ENCODE results near the gene TRAK1. TPM values are rescaled to one million over a fixed set of nuclear protein-coding genes. Genes with fewer than 3 reads are reported as not detected.

TRAK1 gene
- total RNA-seq, 2 experiments from 2014 or later: 62.5 to 88.3 TPM

DNA sequence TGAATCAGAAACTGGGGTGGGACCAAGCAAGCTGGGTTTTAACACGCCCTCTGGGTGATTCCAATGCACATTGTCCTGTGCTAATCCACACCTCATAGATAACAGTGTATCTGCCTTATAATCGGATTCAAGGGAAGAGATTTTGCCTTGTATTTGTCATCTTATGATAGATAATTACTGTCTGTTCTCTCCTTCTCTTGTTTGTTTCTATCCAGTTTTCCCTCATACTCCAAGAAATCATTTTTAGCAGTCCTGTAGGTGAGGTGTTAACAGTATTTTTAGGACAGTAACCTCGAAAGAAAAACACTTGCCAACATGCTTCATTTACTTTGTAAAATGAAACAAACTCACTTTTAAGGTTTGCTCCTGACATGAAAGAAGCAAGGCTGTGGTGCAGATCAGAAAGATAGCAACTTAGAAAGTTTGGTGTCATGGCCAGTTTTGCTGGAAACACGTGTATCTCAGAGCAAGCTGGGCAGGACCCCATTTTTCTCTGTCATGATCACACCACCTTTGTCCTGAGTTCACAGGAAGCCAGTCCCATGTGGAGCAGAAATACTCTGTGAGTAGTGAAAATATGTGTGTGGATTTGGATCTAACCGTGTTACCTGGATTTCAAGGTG is 72.6 kb downstream of the TRAK1 start:
- Histone ChIP-seq H3K4me1 (ENCODE audit: insufficient read depth, low read length, poor library complexity, severe bottlenecking) (peaks cover 71% of the 10 kb centered on the region), H3K9me3 (ENCODE audit: low read length) (no peaks in the 10 kb centered on the region), H3K4me3 (ENCODE audit: low read depth, low read length, poor library complexity, severe bottlenecking) (no peak overlapping the region), H3K36me3 (ENCODE audit: insufficient read depth, low read length) (peaks cover 4% of the 10 kb centered on the region; the same call in 1 of the 2 replicates), H3K27ac (ENCODE audit: low read depth, low read length, poor library complexity, severe bottlenecking) (peak overlapping the region; percentile 8), H3K9me2 (ENCODE audit: insufficient read depth, low read length) (no peaks in the 10 kb centered on the region), H2AFZ (ENCODE audit: low read length) (no peak overlapping the region), H4K20me1 (ENCODE audit: insufficient read depth, low read length) (0 out of 2 replicates have a peak, but pooled peaks cover 5% of the 10 kb centered on the region), H3K79me2 (ENCODE audit: insufficient read depth, low read depth, low read length) (peaks cover 73% of the 10 kb centered on the region), H3K4me2 (ENCODE audit: low read length) (peak overlapping the region; percentile 21; the same call in 1 of the 2 replicates)
- CTCF ChIA-PET (ENCODE audit: unreplicated experiment): no interaction called here
- no TSS peak for BruUV-seq (replicated peaks)
- intact Hi-C loops (cut with micrococcal nuclease; ENCODE audit: unreplicated experiment): no loop called here
- no peak for DNase-seq (ENCODE audit: low spot score)
- POLR2A ChIA-PET: interaction anchor here (0.7 kb wide), 1 partner anchor 434 kb away, joined by 4 read pairs; no protein-coding TSS in a partner anchor
- TF ChIP-seq CTCF (conservative IDR thresholded peaks at IDR 0.05; ENCODE audit: low read length) (no peak), EZH2phosphoT487 (IDR thresholded peaks at IDR 0.05; ENCODE audit: borderline replicate concordance, low read depth, low read length) (no peak)

DNA sequence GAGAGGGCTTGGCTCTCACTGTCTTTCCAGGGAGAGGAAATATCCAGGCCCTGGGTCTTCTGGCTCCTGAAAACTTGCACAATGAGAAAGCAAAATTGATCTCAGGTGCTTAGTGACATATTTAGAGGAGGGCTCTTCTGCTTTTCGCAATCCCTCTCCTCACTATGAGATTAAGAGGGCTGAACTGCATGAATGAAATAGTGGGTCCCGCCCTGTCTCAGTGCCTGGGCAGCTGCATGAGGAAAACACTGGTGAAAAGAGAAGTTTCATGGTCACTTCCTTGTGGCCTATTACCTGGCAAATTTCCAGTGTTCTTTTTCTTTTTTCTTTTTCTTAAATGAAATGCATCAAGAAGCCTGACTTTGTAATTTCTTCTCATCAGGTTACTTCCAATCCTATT is 73.5 kb downstream of the TRAK1 start:
- no peak for DNase-seq (ENCODE audit: low spot score)
- POLR2A ChIA-PET: no interaction called here
- Histone ChIP-seq H4K20me1 (ENCODE audit: insufficient read depth, low read length) (0 out of 2 replicates have a peak, but pooled peaks cover 5% of the 10 kb centered on the region), H3K79me2 (ENCODE audit: insufficient read depth, low read depth, low read length) (peaks cover 76% of the 10 kb centered on the region), H2AFZ (ENCODE audit: low read length) (no peak overlapping the region), H3K27ac (ENCODE audit: low read depth, low read length, poor library complexity, severe bottlenecking) (peak overlapping the region; percentile 8), H3K4me2 (ENCODE audit: low read length) (peak overlapping the region; percentile 21; the same call in 1 of the 2 replicates), H3K9me2 (ENCODE audit: insufficient read depth, low read length) (no peaks in the 10 kb centered on the region), H3K4me3 (ENCODE audit: low read depth, low read length, poor library complexity, severe bottlenecking) (no peak overlapping the region), H3K36me3 (ENCODE audit: insufficient read depth, low read length) (peaks cover 4% of the 10 kb centered on the region; the same call in 1 of the 2 replicates), H3K4me1 (ENCODE audit: insufficient read depth, low read length, poor library complexity, severe bottlenecking) (peaks cover 69% of the 10 kb centered on the region), H3K9me3 (ENCODE audit: low read length) (no peaks in the 10 kb centered on the region)
- CTCF ChIA-PET (ENCODE audit: unreplicated experiment): no interaction called here
- BruUV-seq (replicated peaks): no TSS peak
- TF ChIP-seq CTCF (conservative IDR thresholded peaks at IDR 0.05; ENCODE audit: low read length) (no peak), EZH2phosphoT487 (IDR thresholded peaks at IDR 0.05; ENCODE audit: borderline replicate concordance, low read depth, low read length) (no peak)
- intact Hi-C loops (cut with micrococcal nuclease; ENCODE audit: unreplicated experiment): no loop called here

DNA sequence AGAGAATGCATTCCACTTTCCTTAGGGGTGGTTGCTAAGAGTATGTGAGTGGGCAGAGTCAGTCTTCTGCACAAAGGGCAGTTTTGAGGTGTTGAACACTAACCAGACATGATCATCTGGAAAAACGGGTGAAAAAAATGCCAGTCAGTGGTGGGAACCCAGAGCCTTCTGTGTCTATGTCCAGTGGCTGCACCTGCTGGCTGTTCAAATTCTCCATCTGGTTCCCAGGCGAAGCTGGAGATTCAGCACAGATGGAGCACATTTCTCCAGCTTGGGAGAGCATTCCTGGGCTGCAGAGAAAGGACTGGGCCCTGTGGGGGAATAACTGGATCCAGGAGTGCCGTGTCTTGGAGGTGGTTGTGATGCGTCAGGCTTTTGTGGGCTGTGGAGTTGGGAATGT is 74.1 kb downstream of the TRAK1 start:
- TF ChIP-seq CTCF (conservative IDR thresholded peaks at IDR 0.05; ENCODE audit: low read length): no peak
- TF ChIP-seq EZH2phosphoT487 (IDR thresholded peaks at IDR 0.05; ENCODE audit: borderline replicate concordance, low read depth, low read length): no peak
- Histone ChIP-seq H3K4me1 (ENCODE audit: insufficient read depth, low read length, poor library complexity, severe bottlenecking) (peaks cover 71% of the 10 kb centered on the region), H4K20me1 (ENCODE audit: insufficient read depth, low read length) (0 out of 2 replicates have a peak, but pooled peaks cover 5% of the 10 kb centered on the region), H3K9me2 (ENCODE audit: insufficient read depth, low read length) (no peaks in the 10 kb centered on the region), H3K4me3 (ENCODE audit: low read depth, low read length, poor library complexity, severe bottlenecking) (no peak overlapping the region), H3K9me3 (ENCODE audit: low read length) (no peaks in the 10 kb centered on the region), H2AFZ (ENCODE audit: low read length) (no peak overlapping the region), H3K4me2 (ENCODE audit: low read length) (no peak overlapping the region), H3K27ac (ENCODE audit: low read depth, low read length, poor library complexity, severe bottlenecking) (no peak overlapping the region), H3K36me3 (ENCODE audit: insufficient read depth, low read length) (peaks cover 4% of the 10 kb centered on the region; the same call in 1 of the 2 replicates), H3K79me2 (ENCODE audit: insufficient read depth, low read depth, low read length) (peaks cover 80% of the 10 kb centered on the region)
- ChIA-PET POLR2A (no interaction called here), CTCF (ENCODE audit: unreplicated experiment) (no interaction called here)
- DNase-seq (ENCODE audit: low spot score): no peak
- intact Hi-C loops (cut with micrococcal nuclease; ENCODE audit: unreplicated experiment): no loop called here
- no TSS peak for BruUV-seq (replicated peaks)

Data from OCI-LY7 (cell line).